Heart right ventricle (tissue), 16 donors: Measurements from ENCODE around the gene FAAP20. TPM values are rescaled to one million over a fixed set of nuclear protein-coding genes. Genes with fewer than 3 reads are reported as not detected.

Experiments
- ATAC-seq, 8 donors: fragments of 200-7000 bp; cut with Tn5 transposase; one replicate each; pipeline ENCODE4 v1.9.1; 2020; ENCODE audit warnings: mild to moderate bottlenecking in 8 of 8, moderate library complexity in 8 of 8, moderate number of reproducible peaks in 1 of 8
- DNase-seq, 2 donors: peaks; one replicate each; pipeline ENCODE4 v3.0.0-alpha.2; 2020
- H3K27ac ChIP-seq, 10 donors: fragments of 200-600 bp; sonication (generic) in 2 of 10; one replicate each; pipeline versions ENCODE4 v1.5.0 to v1.8.0; 2020 to 2022; ENCODE audit warnings: mild to moderate bottlenecking in 3 of 10
- H3K27me3 ChIP-seq, 7 donors: fragments of 200-600 bp; one replicate each; pipeline ENCODE4 v1.8.0; 2021 to 2022; ENCODE audit warnings: mild to moderate bottlenecking in 2 of 7
- H3K36me3 ChIP-seq, 9 donors: fragments of 200-600 bp; sonication (generic) in 1 of 9; one replicate each; pipeline versions ENCODE4 v1.5.0 to v1.8.0; 2020 to 2022; ENCODE audit warnings: mild to moderate bottlenecking in 2 of 9
- H3K4me1 ChIP-seq, 9 donors: fragments of 200-600 bp; sonication (generic) in 1 of 9; one replicate each; pipeline versions ENCODE4 v1.5.0 to v1.8.0; 2020 to 2022; ENCODE audit warnings: mild to moderate bottlenecking in 4 of 9
- H3K4me3 ChIP-seq, 10 donors: fragments of 200-600 bp; sonication (generic) in 2 of 10; one replicate each; pipeline versions ENCODE4 v1.5.0 to v1.8.0; 2020 to 2022; ENCODE audit warnings: mild to moderate bottlenecking in 7 of 10, moderate library complexity in 2 of 10
- H3K9me3 ChIP-seq, 11 donors: fragments of 200-600 bp in 10 of 11; sonication (generic) in 2 of 11; one replicate each; pipeline versions ENCODE4 v1.5.0 to v1.8.0; 2013 to 2022; ENCODE audit warnings: mild to moderate bottlenecking in 2 of 11, control low read depth in 1 of 11, moderate library complexity in 1 of 11
- CTCF ChIP-seq, 9 donors: fragments of 200-600 bp; sonication (generic) in 2 of 9; IDR thresholded peaks; one replicate each; pipeline versions ENCODE4 v1.5.0 to v1.8.0; 2021 to 2022; ENCODE audit warnings: antibody characterized with exemption in 9 of 9, mild to moderate bottlenecking in 5 of 9, moderate library complexity in 1 of 9
- WGBS, 2 donors: extraction: QIAGEN DNeasy Blood & Tissue Kit; methylation state at CpG; one replicate each; pipeline ENCODE4 v1.1.7; 2013; ENCODE audit warnings: inconsistent platforms in 1 of 2; 5-methylcytosine and 5-hydroxymethylcytosine counted together
- intact Hi-C, 10 donors: fragments of 100-400 bp; cut with DNase I; formaldehyde crosslinking; loops; one replicate each; pipeline versions ENCODE4 v1.11.1 to v1.14.2; 2022
- polyA plus RNA-seq, 2 donors: library from polyadenylated mRNA; stranded (reverse); fragments of 200-250 nt; gene quantifications; one replicate each; pipeline ENCODE4 v1.2.3, GENCODE V29; 2013
- total RNA-seq, 10 donors: library from RNA; stranded (reverse); fragmentation: NEBNext Ultra II Directional in 3 of 10; extraction: Animal tissue kit (Norgen Biotek cat#: 25700) in 3 of 10; gene quantifications; one replicate each; pipeline versions ENCODE4 v1.2.1 to v1.2.4, GENCODE V29; 2021 to 2023
- donor health status: Arrhythmogenic right ventricular cardiomyopathy.
- donor health status: ischemic (EF 13 %, LVEDD 7.1; RV severe dilation, severe dysfunction).
- donor health status: healthy with polysubstance abuse.
- donor health status: DM: no; HTN: yes; CAD: no.
- donor health status: DM: no; HTN: no; CAD: no.
- donor health status: ischemic (EF 25% LVEDD 6.9; RV normal size, moderate dysfunction).
- donor health status: ischemic (EF 25% LVEDD 5.7; RV mildly dilated, moderate dysfunction).
- donor health status: healthy.
- donor health status: DM: yes; HTN: yes; CAD: no.
- donor health status: Ischemic cardiomyopathy.
- donor health status: ischemic (EF 35%, LVEDD 5.7; RV mildly dilated, moderate dysfunction).
- donor health status: nonischemic (EF 11% LVEDD 7.7; RV severe dilation, severe dysfunction).
- donor health status: DM: yes; HTN: yes; CAD: no.
- donor health status: PGD.
- donor health status: ischemic (EF 29% LVEDD 5.4; RV normal size, mild dysfunction).
- donor health status: nonischemic (EF 23%, LVEDD 6.1; RV moderate dilation, normal function).

The FAAP20 gene
- total and polyA plus RNA-seq, 12 donors = 30.9 to 83.6 (median 38.6) TPM

DNA sequence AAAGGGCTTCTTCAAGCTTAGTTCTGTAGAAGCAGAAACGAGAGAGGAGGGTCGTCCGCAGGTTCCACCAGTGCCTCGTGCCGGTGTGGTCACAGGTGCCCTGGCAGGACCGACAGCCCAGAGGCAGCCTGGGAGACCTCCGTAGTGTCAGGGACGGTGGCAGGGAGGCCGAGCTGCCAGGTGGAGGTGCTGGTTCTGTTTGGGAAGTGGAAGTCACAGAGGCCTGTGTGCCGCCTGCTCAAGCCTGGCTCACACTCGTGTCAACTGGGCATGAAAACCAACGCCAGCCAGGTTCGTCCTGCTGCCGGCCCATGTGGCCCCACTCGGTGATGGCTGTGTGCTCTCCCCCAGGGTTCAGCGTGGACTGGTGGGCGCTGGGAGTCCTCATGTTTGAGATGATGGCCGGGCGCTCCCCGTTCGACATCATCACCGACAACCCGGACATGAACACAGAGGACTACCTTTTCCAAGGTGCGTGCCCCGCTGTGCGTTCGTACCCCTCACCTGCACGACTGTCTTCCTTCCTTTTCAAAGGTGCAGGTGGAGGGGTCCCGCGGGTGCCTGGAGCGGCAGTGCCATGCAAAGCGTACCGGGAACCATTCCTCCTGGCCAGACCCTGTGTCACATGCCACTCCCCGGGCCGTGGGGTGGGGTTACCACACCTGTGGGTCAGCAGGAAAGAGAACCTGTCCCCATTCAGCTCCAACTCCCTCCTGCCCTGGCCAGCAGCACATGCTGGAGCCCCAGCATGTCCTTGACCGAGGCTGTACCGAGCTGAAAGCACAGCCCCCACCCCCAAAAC lies 20.8 kb downstream of the FAAP20 start:
- Histone ChIP-seq H3K4me1 (peaks cover 0 to 14% (median 5%) of the 10 kb centered on the region in 9 donors), H3K4me3 (peak overlapping the region in 2 of 10 donors; percentile 44 to 50), H3K27ac (no peak overlapping the region), H3K36me3 (peaks cover 0 to 5% (median 0%) of the 10 kb centered on the region in 9 donors), H3K27me3 (no peaks in the 10 kb centered on the region), H3K9me3 (no peaks in the 10 kb centered on the region)
- ATAC-seq (no peak), DNase-seq (no peak)
- TF ChIP-seq CTCF (IDR thresholded peaks at IDR 0.05) = no peak
- intact Hi-C loops = loop anchor here in 5 of 10 donors (1.0 to 5.0 kb wide), 4 partner anchors 41 to 81 kb away; no protein-coding TSS in a partner anchor
- 81 to 83% methylated on average over 37 of the region's 37 CpGs for WGBS, 2 donors

- H3K4me3 ChIP-seq = no peak overlapping the region
- no peak for DNase-seq
- no peak for ATAC-seq
- no peak for TF ChIP-seq CTCF (IDR thresholded peaks at IDR 0.05)
- H3K4me1 ChIP-seq = peaks cover 0 to 14% (median 5%) of the 10 kb centered on the region in 9 donors
- H3K27ac ChIP-seq = no peak overlapping the region
- 92 to 97% methylated on average over 32 to 33 of the region's 33 CpGs for WGBS, 2 donors
- H3K27me3 ChIP-seq = no peaks in the 10 kb centered on the region
- intact Hi-C loops = loop anchor here in 3 of 10 donors (5.0 kb wide), 2 partner anchors 40 to 80 kb away; no protein-coding TSS in a partner anchor
- no peaks in the 10 kb centered on the region for H3K36me3 ChIP-seq
- no peaks in the 10 kb centered on the region for H3K9me3 ChIP-seq
Observed at GRCh38 chr1:2172551-2173146, 21.9 kb downstream of the FAAP20 start.

DNA sequence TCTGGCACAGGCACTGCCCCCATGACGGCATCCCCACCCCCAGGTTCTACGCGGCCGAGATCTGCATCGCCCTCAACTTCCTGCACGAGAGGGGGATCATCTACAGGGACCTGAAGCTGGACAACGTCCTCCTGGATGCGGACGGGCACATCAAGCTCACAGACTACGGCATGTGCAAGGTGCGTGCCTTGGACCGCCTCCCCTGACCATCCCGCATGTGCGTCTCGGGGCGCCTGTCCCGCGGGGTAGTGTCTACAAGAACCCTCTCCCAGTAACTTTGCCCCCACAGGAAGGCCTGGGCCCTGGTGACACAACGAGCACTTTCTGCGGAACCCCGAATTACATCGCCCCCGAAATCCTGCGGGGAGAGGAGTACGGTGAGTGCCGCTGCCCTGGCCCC lies 22.6 kb downstream of the FAAP20 start:
- intact Hi-C loops = loop anchor here in 3 of 10 donors (5.0 kb wide), 2 partner anchors 40 to 80 kb away; no protein-coding TSS in a partner anchor
- Histone ChIP-seq H3K27me3 (no peaks in the 10 kb centered on the region), H3K27ac (no peak overlapping the region), H3K36me3 (no peaks in the 10 kb centered on the region), H3K4me1 (peaks cover 0 to 14% (median 5%) of the 10 kb centered on the region in 9 donors), H3K4me3 (no peak overlapping the region), H3K9me3 (no peaks in the 10 kb centered on the region)
- 93 to 94% methylated on average over 26 of the region's 26 CpGs for WGBS, 2 donors
- no peak for ATAC-seq
- TF ChIP-seq CTCF (IDR thresholded peaks at IDR 0.05) = no peak
- no peak for DNase-seq

GRCh38 chr1:2170211-2170610 lies 24.4 kb downstream of the FAAP20 start:
- intact Hi-C loops = loop anchor here in 3 of 10 donors (5.0 kb wide), 2 partner anchors 38 to 78 kb away; no protein-coding TSS in a partner anchor
- no peak overlapping the region for H3K4me3 ChIP-seq
- H3K27ac ChIP-seq = no peak overlapping the region
- ATAC-seq = no peak
- no peak for TF ChIP-seq CTCF (IDR thresholded peaks at IDR 0.05)
- H3K36me3 ChIP-seq = no peaks in the 10 kb centered on the region
- peaks cover 0 to 14% (median 5%) of the 10 kb centered on the region in 9 donors for H3K4me1 ChIP-seq
- H3K27me3 ChIP-seq = no peaks in the 10 kb centered on the region
- WGBS, 2 donors = 73 to 77% methylated on average over 11 of the region's 11 CpGs
- no peak for DNase-seq
- no peaks in the 10 kb centered on the region for H3K9me3 ChIP-seq
